K562 (cell line): ENCODE measurements around the gene DRGX. TPM values are rescaled to one million over a fixed set of nuclear protein-coding genes. Genes with fewer than 3 reads are reported as not detected.

Source experiments
- ATAC-seq: fragments of 200-7000 bp; cut with Tn5 transposase; 3 replicates; pipeline ENCODE4 v1.9.1; 2020; ENCODE audit warnings: moderate library complexity
- BruUV-seq: library from RNA; stranded (reverse); fragments of 400-500 nt; replicated peaks from 2 replicates; lab custom pipeline; 2021; lab: Mats Ljungman, UMichigan
- CTCF ChIA-PET: fragments of 300-600 bp; formaldehyde crosslinking; extraction: SDS; loops from one replicate; lab custom pipeline; 2021; ENCODE audit warnings: low intra/inter-chr PET ratio; lab: Yijun Ruan, JAX
- POLR2A ChIA-PET: fragments of 300-600, 350-650 bp; sonication (Branson Sonifier 250); formaldehyde crosslinking; extraction: SDS; loops from one replicate; lab custom pipeline; 2021; ENCODE audit warnings: antibody characterized with exemption, inconsistent platforms; lab: Yijun Ruan, JAX
- DNase-seq, 4 experiments: peaks; one replicate each; pipeline versions ENCODE4 v3.0.0 to v3.0.0-alpha.2; 2011 to 2018; ENCODE audit warnings: low spot score in 3 of 4, mixed read lengths in 3 of 4; ENCODE audit errors: extremely low read depth in 1 of 4
- FAIRE-seq: peaks from 2 replicates; lab custom pipeline; 2011; peaks lifted over from hg19 to GRCh38; lab: Jason Lieb, UNC
- H2AFZ ChIP-seq: 2 replicates; pipeline ENCODE4 v1.6.0; 2011; ENCODE audit warnings: low read depth, low read length, control low read depth, inconsistent platforms
- H3K27ac ChIP-seq: fragments of 200-600 bp; 3 replicates; pipeline ENCODE4 v1.8.0; 2011; ENCODE audit warnings: low read depth, mild to moderate bottlenecking, control low read depth, inconsistent platforms, low read length, moderate library complexity, mixed read lengths; ENCODE audit errors: extremely low read depth
- H3K27me3 ChIP-seq, 2 experiments: fragments of 300-600 bp in 1 of 2; 2 replicates in 1 of 2; 3 replicates in 1 of 2; pipeline versions ENCODE4 v1.6.0 to v1.8.0; 2011; ENCODE audit warnings: inconsistent platforms in 2 of 2, low read length in 2 of 2, mild to moderate bottlenecking in 1 of 2, mixed read lengths in 1 of 2, moderate library complexity in 1 of 2; ENCODE audit not compliant: control insufficient read depth in 2 of 2, insufficient read depth in 2 of 2
- H3K36me3 ChIP-seq: fragments of 300-600 bp; 3 replicates; pipeline ENCODE4 v1.8.0; 2011; ENCODE audit warnings: mild to moderate bottlenecking, low read length, inconsistent platforms; ENCODE audit not compliant: control insufficient read depth, insufficient read depth
- H3K4me1 ChIP-seq, 2 experiments: fragments of 200-600 bp in 1 of 2; replicated peaks in 1 of 2; 2 replicates in 1 of 2; 3 replicates in 1 of 2; pipeline versions ENCODE4 v1.5.1 to v1.8.0; 2011; ENCODE audit warnings: inconsistent platforms in 2 of 2, low read length in 2 of 2, mild to moderate bottlenecking in 1 of 2, mixed read lengths in 1 of 2, moderate library complexity in 1 of 2; ENCODE audit not compliant: control insufficient read depth in 2 of 2, insufficient read depth in 2 of 2
- H3K4me2 ChIP-seq: 2 replicates; pipeline ENCODE4 v1.6.1; 2011; ENCODE audit warnings: low read length, control low read depth, inconsistent platforms, mixed read lengths; ENCODE audit not compliant: insufficient read depth
- H3K4me3 ChIP-seq: fragments of 200-600 bp; sonication (generic), shearing (Covaris generic); 2 replicates; pipeline ENCODE4 v1.5.1; 2016; ENCODE audit warnings: control low read depth, inconsistent platforms
- H3K79me2 ChIP-seq: fragments of 200-600 bp; 3 replicates; pipeline ENCODE4 v1.8.0; 2011; ENCODE audit warnings: low read length, inconsistent platforms; ENCODE audit not compliant: control insufficient read depth, insufficient read depth
- H3K9ac ChIP-seq, 2 experiments: 2 replicates each; pipeline versions ENCODE4 v1.6.0 to v1.6.1; 2011; ENCODE audit warnings: low read depth in 2 of 2, low read length in 2 of 2, control low read depth in 1 of 2, inconsistent platforms in 1 of 2, mild to moderate bottlenecking in 1 of 2, mixed read lengths in 1 of 2; ENCODE audit not compliant: insufficient read depth in 1 of 2
- H3K9me1 ChIP-seq: one replicate; pipeline ENCODE4 v1.6.0; 2011; ENCODE audit warnings: inconsistent platforms, mild to moderate bottlenecking, low read length, moderate library complexity; ENCODE audit not compliant: control insufficient read depth, insufficient read depth
- H3K9me3 ChIP-seq: replicated peaks from 2 replicates; pipeline ENCODE4 v1.5.1; 2011; ENCODE audit warnings: low read depth, low read length, inconsistent platforms; ENCODE audit not compliant: control insufficient read depth, insufficient read depth
- H4K20me1 ChIP-seq: replicated peaks from 2 replicates; pipeline ENCODE4 v1.6.1; 2011; ENCODE audit warnings: low read length, inconsistent platforms, mixed read lengths; ENCODE audit not compliant: control insufficient read depth, insufficient read depth
- CBX5 ChIP-seq: IDR thresholded peaks from 2 replicates; pipeline ENCODE4 v1.6.1; 2014; ENCODE audit warnings: low read depth, borderline replicate concordance
- CREBBP ChIP-seq: IDR thresholded peaks from one replicate; pipeline ENCODE4 v1.6.1; 2012; ENCODE audit warnings: low read depth, mild to moderate bottlenecking, control low read depth, inconsistent platforms, low read length
- NFIC ChIP-seq: fragments of 450-650 bp; IDR thresholded peaks from 2 replicates; pipeline ENCODE4 v1.6.1; 2017; ENCODE audit warnings: mild to moderate bottlenecking, inconsistent platforms
- PML ChIP-seq: IDR thresholded peaks from 2 replicates; pipeline ENCODE4 v1.6.1; 2012; ENCODE audit warnings: low read length, inconsistent platforms
- POLR2G ChIP-seq: fragments of 200-400 bp; formaldehyde crosslinking; IDR thresholded peaks from 2 replicates; pipeline ENCODE4 v1.6.1; 2017; ENCODE audit warnings: low read depth, mild to moderate bottlenecking, antibody characterized with exemption, low read length, moderate library complexity
- RB1 ChIP-seq: fragments of 450-650 bp; IDR thresholded peaks from 2 replicates; pipeline ENCODE4 v1.6.1; 2017; ENCODE audit warnings: low read depth, mild to moderate bottlenecking
- SMAD3 ChIP-seq: fragments of 450-650 bp; formaldehyde crosslinking; conservative IDR thresholded peaks from 2 replicates; pipeline ENCODE4 v1.4.0; 2020; ENCODE audit warnings: mild to moderate bottlenecking
- TBP ChIP-seq: optimal IDR thresholded peaks from 2 replicates; pipeline ENCODE3; 2011; ENCODE audit warnings: low read depth, low read length, improper control_type of control experiment
- ZBTB9 ChIP-seq: fragments of 450-650 bp; formaldehyde crosslinking; IDR thresholded peaks from 2 replicates; pipeline ENCODE4 v1.4.0; 2020; ENCODE audit warnings: mild to moderate bottlenecking, moderate library complexity
- ZKSCAN3 ChIP-seq: fragments of 250-450 bp; sonication (Bioruptor Pico); IDR thresholded peaks from 2 replicates; pipeline ENCODE4 v1.4.0; 2020
- WGBS: fragments of 100-300 bp; shearing (Covaris generic); methylation state at CpG from one replicate; pipeline ENCODE4 v1.1.6; 2016; ENCODE audit warnings: low coverage, mixed read lengths; ENCODE audit not compliant: insufficient coverage; ENCODE audit errors: missing lambda C conversion rate; 5-methylcytosine and 5-hydroxymethylcytosine counted together
- in situ Hi-C: fragments of 300-500 bp; cut with MboI; formaldehyde crosslinking; loops from 4 replicates; pipeline ENCODE4 v1.15.0; 2018; ENCODE audit warnings: inconsistent platforms, mixed read lengths
- intact Hi-C: fragments of 100-400 bp; cut with micrococcal nuclease; formaldehyde crosslinking; loops from 2 replicates; pipeline ENCODE4 v1.14.2; 2022
- polyA plus RNA-seq, 8 experiments: library from polyadenylated mRNA; depleted of rRNA in 4 of 8; stranded (reverse) in 5 of 8; unstranded in 3 of 8; fragments of >200 nt; fragmentation: Nextera tagmentation in 2 of 8; fragmentation: Illumina TruSeq in 1 of 8; extraction: Ambion mirVana in 2 of 8; extraction: Trizol in 1 of 8; gene quantifications; 2 replicates each; pipeline versions ENCODE4 v1.2.1 to v1.2.3, GENCODE V29; 2011 to 2014; ENCODE audit warnings: inconsistent platforms in 1 of 8, missing spikeins in 1 of 8
- total RNA-seq, 7 experiments: library from RNA; depleted of rRNA in 6 of 7; stranded (reverse); fragments of >200 nt in 6 of 7; fragmentation: Illumina TruSeq in 2 of 7; extraction: Trizol in 2 of 7; gene quantifications; 2 replicates each; pipeline versions ENCODE4 v1.2.1 to v1.2.3, GENCODE V29; 2011 to 2021; ENCODE audit warnings: low replicate concordance in 1 of 7

Gene DRGX
- total and polyA plus RNA-seq, 9 of the 15 experiments (the other 6 are each of a cell fraction or from before 2014, with no cell fraction given): not detected

GRCh38 chr10:49400365-49400764 lies 4.5 kb upstream of the DRGX start:
- Histone ChIP-seq H2AFZ (no peak overlapping the region), H3K36me3 (no peaks in the 10 kb centered on the region), H3K4me3 (no peak overlapping the region), H3K9me3 (no peaks in the 10 kb centered on the region), H3K4me1 (peaks cover 0 to 23% of the 10 kb centered on the region in 2 experiments; a peak in 2 of 5 replicates), H4K20me1 (peaks cover 7% of the 10 kb centered on the region; the same call in 1 of the 2 replicates), H3K27ac (no peak overlapping the region), H3K9me1 (no peaks in the 10 kb centered on the region), H3K27me3 (peaks cover 57 to 63% of the 10 kb centered on the region in 2 experiments), H3K9ac (no peak overlapping the region), H3K4me2 (no peak overlapping the region), H3K79me2 (no peaks in the 10 kb centered on the region)
- ChIA-PET POLR2A (interaction anchor here (1.0 kb wide), 1 partner anchor 11 kb away, joined by 3 read pairs; no protein-coding TSS in a partner anchor), CTCF (no interaction called here)
- WGBS: 4% methylated on average over 2 of the region's 2 CpGs
- FAIRE-seq: no peak
- TF ChIP-seq CREBBP (no peak), CBX5 (no peak), POLR2G (no peak), RB1 (no peak), NFIC (no peak), ZKSCAN3 (no peak), ZBTB9 (CRISPR knock-in tag) (no peak), SMAD3 (no peak), TBP (no peak), PML (no peak)
- no TSS peak for BruUV-seq
- ATAC-seq: no peak
- intact Hi-C loops: no loop called here
- DNase-seq: no peak
- in situ Hi-C loops: no loop called here
